CD4-positive, alpha-beta T cell treated with Interleukin-1 beta for 1 hour (primary cell): Measurements from ENCODE around the gene SLC25A6.
"Not testable (repeated sequence)": the region's sequence is repeated elsewhere in the genome, so short reads cannot be mapped to it uniquely, and the experiment has no call there.

Experiments
- DNase-seq, 2 donors: peaks; one replicate each; pipeline ENCODE4 v3.0.0-alpha.2; 2020 to 2022

The SLC25A6 gene

GRCh38 chrX:1351981-1352714 is 39.8 kb downstream of the SLC25A6 start:
- no peak for DNase-seq

DNA sequence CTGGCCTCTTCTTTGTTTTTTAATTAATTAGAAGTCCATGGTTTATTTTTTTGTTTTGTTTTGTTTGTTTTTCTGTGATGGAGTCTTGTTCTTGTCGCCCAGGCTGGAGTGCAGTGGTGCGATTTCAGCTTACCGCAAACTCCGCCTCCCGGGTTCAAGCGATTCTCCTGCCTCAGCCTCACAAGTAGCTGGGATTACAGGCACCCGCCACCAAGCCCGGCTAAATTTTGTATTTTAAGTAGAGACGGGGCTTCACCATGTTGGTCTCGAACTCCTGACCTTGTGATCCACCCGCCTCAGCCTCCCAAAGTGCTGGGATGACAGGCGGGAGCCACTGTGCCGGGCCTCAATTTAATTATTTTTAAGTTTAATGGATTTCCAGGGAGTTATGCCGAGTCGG is 42.3 kb downstream of the SLC25A6 start:
- DNase-seq = not testable (repeated sequence)

DNA sequence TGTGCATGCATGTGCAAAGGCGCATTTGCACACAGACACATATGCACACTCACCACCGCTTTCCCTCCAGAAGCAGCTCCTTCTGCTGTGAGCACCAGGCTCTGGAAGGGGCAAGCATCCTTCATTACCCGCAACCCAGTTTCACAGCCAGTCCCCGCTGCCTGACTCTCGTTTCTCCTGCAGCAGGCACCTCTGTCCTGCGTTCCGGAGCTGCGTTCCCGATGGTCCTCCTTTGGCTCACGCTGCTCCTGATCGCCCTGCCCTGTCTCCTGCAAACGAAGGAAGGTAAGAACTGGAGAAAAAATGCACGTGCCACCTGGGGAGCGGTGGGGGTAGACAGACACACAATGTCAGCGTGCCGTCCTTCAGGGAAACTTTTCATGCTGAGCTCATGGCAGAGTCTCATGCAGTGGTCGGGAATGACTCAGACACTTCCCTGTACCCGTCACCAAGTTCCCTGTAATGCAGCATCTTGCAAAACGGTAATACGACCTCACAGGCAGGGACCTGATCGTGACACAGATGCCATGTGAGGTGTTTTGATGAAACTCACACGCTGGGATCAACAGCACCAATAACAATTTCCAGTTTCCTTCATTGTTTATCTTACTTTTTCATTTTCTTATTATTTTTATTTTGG is 50.2 kb downstream of the SLC25A6 start:
- peak in 1 of 2 donors; percentile 48 for DNase-seq

- no peak for DNase-seq
Measured at GRCh38 chrX:1336948-1337779, 54.7 kb downstream of the SLC25A6 start.

DNA sequence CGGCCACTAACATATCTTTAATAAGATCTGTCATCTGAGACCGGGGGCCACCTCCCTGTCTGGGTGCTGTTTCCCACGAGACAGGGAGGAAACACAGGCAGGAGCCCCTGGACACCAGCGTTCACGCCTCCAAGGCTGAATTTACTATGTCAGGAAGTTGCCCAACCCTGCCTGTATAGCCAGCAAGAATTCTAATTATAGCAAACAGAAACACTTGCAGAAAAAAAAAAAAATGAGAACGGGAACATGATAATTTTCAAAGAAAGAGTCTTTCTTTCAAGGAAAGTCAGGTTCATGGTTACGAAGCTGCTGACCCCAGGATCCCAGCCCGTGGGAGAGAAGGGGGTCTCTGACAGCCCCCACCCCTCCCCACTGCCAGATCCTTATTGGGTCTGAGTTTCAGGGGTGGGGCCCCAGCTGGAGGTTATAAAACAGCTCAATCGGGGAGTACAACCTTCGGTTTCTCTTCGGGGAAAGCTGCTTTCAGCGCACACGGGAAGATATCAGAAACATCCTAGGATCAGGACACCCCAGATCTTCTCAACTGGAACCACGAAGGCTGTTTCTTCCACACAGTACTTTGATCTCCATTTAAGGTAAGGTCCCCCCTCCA is 55.5 kb downstream of the SLC25A6 start, which contains the start of gene IL3RA:
TSS of gene IL3RA (plus strand) at position 455 of the 613 bp plus-strand sequence. CDS start 4,981 bp downstream, outside the sequence.
- peak; percentile 24 to 81 for DNase-seq
